Measurements from ENCODE around the gene CACNG3.
"Not testable (repeated sequence)": the region's sequence is repeated elsewhere in the genome, so short reads cannot be mapped to it uniquely, and the experiment has no call there.

Gene CACNG3

DNA sequence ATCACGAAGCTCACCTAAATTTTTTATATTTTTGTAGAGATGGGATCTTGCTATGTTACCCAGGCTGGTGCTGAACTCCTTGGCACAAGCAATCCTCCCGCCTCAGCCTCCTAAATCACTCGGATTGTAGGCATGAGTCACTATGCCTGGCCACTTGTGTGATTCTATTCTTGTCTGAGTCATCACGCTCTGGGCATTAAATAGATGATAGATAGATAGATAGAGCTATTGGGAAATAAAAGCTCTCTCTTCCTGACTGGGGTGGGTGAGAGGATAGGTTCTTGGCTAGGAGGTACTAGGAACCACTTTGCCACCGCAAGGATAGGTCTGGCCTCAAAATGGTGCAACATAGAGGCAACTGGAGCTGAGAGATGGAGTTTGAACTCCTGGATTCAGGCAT lies 21.4 kb upstream of the CACNG3 start:
- H3K9me3 ChIP-seq (ENCODE audit: control insufficient read depth, low read length), result no peaks in the 10 kb centered on the region
- WGBS, 2 experiments, result 96 to 98% methylated on average over 5 of the region's 5 CpGs
- no peak overlapping the region for H3K27ac ChIP-seq (ENCODE audit: insufficient read depth, low read depth, low read length, poor library complexity, severe bottlenecking)
- H3K27me3 ChIP-seq (ENCODE audit: control insufficient read depth, insufficient read depth, low read length, poor library complexity, severe bottlenecking), result no peaks in the 10 kb centered on the region
- H3K36me3 ChIP-seq (ENCODE audit: control insufficient read depth, insufficient read depth, low read length), result no peaks in the 10 kb centered on the region
- no peak overlapping the region for H3K4me3 ChIP-seq (ENCODE audit: insufficient read depth, low read depth, low read length)
- H3K4me1 ChIP-seq (ENCODE audit: control insufficient read depth, insufficient read depth, low read length), result no peaks in the 10 kb centered on the region

DNA sequence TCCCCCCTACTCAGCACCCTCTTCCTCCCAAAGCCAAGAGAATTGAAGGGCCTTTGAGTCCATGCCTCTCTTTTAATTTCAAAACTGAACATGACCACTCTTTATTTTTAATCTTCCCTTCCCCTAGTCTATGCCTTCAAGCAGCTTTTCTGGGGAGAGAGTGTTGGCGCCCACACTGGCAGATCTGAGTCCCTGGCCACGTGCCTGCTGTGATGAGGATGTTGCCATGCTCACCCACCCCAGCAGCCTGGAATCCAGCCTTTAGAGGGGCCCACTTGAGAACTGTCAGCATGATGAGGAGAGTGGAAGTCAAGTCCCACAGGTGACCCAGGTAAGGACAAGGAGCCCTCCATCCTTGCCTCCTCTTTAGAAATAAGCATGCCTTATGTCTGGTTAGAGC lies 20.3 kb upstream of the CACNG3 start:
- Histone ChIP-seq H3K4me3 (ENCODE audit: insufficient read depth, low read depth, low read length) (no peak overlapping the region), H3K27ac (ENCODE audit: insufficient read depth, low read depth, low read length, poor library complexity, severe bottlenecking) (no peak overlapping the region), H3K36me3 (ENCODE audit: control insufficient read depth, insufficient read depth, low read length) (no peaks in the 10 kb centered on the region), H3K27me3 (ENCODE audit: control insufficient read depth, insufficient read depth, low read length, poor library complexity, severe bottlenecking) (no peaks in the 10 kb centered on the region), H3K9me3 (ENCODE audit: control insufficient read depth, low read length) (no peaks in the 10 kb centered on the region), H3K4me1 (ENCODE audit: control insufficient read depth, insufficient read depth, low read length) (no peaks in the 10 kb centered on the region)
- WGBS, 2 experiments, result 78 to 86% methylated on average over 2 of the region's 2 CpGs

DNA sequence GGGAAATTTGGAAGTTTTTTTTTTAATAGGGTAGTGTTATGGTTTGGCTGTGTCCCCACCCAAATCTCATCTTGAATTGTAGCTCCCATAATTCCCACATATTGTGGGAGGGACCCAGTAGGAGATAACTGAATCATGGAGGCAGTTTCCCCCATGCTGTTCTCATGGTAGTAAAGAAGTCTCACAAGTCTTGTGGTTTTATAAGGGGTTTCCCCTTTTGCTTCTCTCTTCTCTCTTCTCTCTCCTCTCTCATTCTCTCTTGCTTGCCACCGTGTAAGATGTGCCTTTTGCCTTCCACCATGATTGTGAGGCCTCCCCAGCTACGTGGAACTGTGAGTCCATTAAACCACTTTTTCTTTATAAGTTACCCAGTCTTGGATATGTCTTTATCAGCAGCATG lies 17.3 kb upstream of the CACNG3 start:
- H3K36me3 ChIP-seq (ENCODE audit: control insufficient read depth, insufficient read depth, low read length); H3K4me3 ChIP-seq (ENCODE audit: insufficient read depth, low read depth, low read length); H3K27me3 ChIP-seq (ENCODE audit: control insufficient read depth, insufficient read depth, low read length, poor library complexity, severe bottlenecking); H3K9me3 ChIP-seq (ENCODE audit: control insufficient read depth, low read length); H3K4me1 ChIP-seq (ENCODE audit: control insufficient read depth, insufficient read depth, low read length); H3K27ac ChIP-seq (ENCODE audit: insufficient read depth, low read depth, low read length, poor library complexity, severe bottlenecking): not testable (repeated sequence)
- 85 to 86% methylated on average over 2 of the region's 2 CpGs for WGBS, 2 experiments

DNA sequence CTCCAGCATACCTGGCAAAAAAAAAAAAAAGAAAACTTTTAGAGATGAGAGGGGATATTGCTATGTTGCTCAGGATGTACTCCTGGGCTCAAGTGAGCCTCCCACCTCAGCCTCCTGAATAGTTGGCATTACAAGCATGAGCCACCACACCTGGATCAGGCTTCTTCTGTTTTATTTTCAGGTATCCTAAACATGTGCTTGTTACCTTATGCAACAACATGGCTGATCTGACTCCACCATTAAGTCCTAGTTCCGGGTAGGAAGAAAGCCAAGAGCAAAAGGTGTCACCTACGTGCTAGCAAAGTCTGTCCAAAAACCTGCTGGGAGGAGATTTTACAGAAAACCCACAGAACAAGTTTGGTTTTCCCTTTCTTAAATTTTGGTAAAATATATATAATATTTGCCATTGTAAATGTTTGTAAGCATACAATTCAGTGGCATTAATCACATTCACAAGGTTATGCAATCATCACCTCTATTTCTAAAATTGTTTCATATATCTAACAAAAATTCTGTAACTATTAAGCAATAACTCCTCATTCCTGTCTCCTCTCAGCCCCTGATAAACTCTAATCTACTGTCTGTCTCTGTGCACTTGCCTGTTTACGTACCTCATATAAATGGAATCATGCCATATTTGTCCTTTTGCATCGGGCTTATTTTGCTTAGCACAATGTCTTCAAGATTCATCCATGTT lies 9.1 kb upstream of the CACNG3 start:
- Histone ChIP-seq H3K4me3 (ENCODE audit: insufficient read depth, low read depth, low read length) (no peak overlapping the region), H3K27ac (ENCODE audit: insufficient read depth, low read depth, low read length, poor library complexity, severe bottlenecking) (no peak overlapping the region), H3K9me3 (ENCODE audit: control insufficient read depth, low read length) (no peaks in the 10 kb centered on the region), H3K4me1 (ENCODE audit: control insufficient read depth, insufficient read depth, low read length) (no peaks in the 10 kb centered on the region), H3K36me3 (ENCODE audit: control insufficient read depth, insufficient read depth, low read length) (no peaks in the 10 kb centered on the region), H3K27me3 (ENCODE audit: control insufficient read depth, insufficient read depth, low read length, poor library complexity, severe bottlenecking) (no peaks in the 10 kb centered on the region)
- 95 to 97% methylated on average over 4 of the region's 4 CpGs for WGBS, 2 experiments

DNA sequence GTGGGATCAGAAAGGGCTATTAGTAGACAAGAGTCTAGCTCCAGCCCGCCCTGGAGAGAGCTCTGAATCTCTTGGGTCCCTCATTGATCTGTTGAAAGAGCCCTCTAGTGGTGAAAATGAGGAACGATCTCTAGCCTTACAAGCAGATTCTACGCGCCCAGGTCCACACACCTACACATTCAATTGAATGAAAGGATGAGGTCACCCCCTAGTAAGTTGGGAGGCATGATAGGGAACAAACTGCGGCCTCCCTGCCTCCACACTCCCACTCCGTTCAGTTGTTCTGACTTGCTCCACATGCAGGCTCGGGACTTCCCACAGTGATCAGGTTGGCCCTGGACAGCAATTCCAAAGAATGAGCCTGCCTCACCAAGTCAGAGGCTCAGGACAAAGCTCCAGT lies 2.9 kb upstream of the CACNG3 start:
- WGBS, 2 experiments, result 8 to 17% methylated on average over 7 of the region's 7 CpGs
- Histone ChIP-seq H3K9me3 (ENCODE audit: control insufficient read depth, low read length) (no peaks in the 10 kb centered on the region), H3K27ac (ENCODE audit: insufficient read depth, low read depth, low read length, poor library complexity, severe bottlenecking) (no peak overlapping the region), H3K36me3 (ENCODE audit: control insufficient read depth, insufficient read depth, low read length) (no peaks in the 10 kb centered on the region), H3K4me3 (ENCODE audit: insufficient read depth, low read depth, low read length) (no peak overlapping the region), H3K27me3 (ENCODE audit: control insufficient read depth, insufficient read depth, low read length, poor library complexity, severe bottlenecking) (peaks cover 48% of the 10 kb centered on the region), H3K4me1 (ENCODE audit: control insufficient read depth, insufficient read depth, low read length) (peaks cover 4% of the 10 kb centered on the region)

DNA sequence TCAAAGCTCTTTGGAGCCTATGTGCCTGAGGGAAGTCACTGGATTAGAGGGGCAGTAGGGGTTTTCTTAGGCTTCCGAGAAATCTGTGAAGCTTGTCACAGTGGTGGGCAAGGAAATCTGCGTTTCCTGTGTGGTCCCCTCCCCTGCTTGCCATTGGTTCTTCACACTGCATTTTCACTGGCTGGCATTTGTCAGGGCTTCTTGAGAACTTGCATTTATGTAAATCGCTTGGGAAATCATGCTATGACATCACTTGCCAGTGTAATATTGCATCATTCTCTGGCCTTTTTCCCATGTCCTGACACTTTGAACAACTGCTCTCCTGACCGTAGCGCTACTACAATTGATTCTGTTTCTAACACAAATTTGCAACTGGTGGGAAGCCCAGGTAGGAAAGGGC lies 1.8 kb downstream of the CACNG3 start:
- no peak overlapping the region for H3K27ac ChIP-seq (ENCODE audit: insufficient read depth, low read depth, low read length, poor library complexity, severe bottlenecking)
- H3K4me1 ChIP-seq (ENCODE audit: control insufficient read depth, insufficient read depth, low read length), result peaks cover 4% of the 10 kb centered on the region
- H3K9me3 ChIP-seq (ENCODE audit: control insufficient read depth, low read length), result no peaks in the 10 kb centered on the region
- WGBS, 2 experiments, result 64 to 66% methylated on average over 5 of the region's 5 CpGs
- H3K36me3 ChIP-seq (ENCODE audit: control insufficient read depth, insufficient read depth, low read length), result no peaks in the 10 kb centered on the region
- H3K4me3 ChIP-seq (ENCODE audit: insufficient read depth, low read depth, low read length), result no peak overlapping the region
- peaks cover 53% of the 10 kb centered on the region for H3K27me3 ChIP-seq (ENCODE audit: control insufficient read depth, insufficient read depth, low read length, poor library complexity, severe bottlenecking)

DNA sequence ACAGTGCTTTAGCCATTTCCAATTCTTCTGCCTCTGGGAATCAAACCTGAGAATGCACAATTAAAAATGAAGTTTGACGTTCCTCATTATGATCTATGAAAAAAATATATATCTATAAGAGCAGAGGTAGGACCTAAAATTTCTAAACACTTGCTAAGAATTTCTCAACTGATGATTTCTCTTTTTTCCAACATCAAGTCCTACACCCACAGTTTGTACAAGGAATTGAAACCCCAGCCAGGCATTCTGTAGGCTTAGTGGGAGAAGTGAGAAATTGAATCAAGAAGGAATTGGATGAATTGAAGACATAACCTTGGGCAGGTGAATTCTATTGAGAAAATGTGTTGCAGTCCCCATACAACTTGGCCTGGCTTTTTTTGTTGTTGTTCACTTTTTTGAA lies 2.7 kb downstream of the CACNG3 start:
- Histone ChIP-seq H3K4me3 (ENCODE audit: insufficient read depth, low read depth, low read length) (no peak overlapping the region), H3K36me3 (ENCODE audit: control insufficient read depth, insufficient read depth, low read length) (no peaks in the 10 kb centered on the region), H3K9me3 (ENCODE audit: control insufficient read depth, low read length) (no peaks in the 10 kb centered on the region), H3K27ac (ENCODE audit: insufficient read depth, low read depth, low read length, poor library complexity, severe bottlenecking) (no peak overlapping the region), H3K27me3 (ENCODE audit: control insufficient read depth, insufficient read depth, low read length, poor library complexity, severe bottlenecking) (peaks cover 49% of the 10 kb centered on the region), H3K4me1 (ENCODE audit: control insufficient read depth, insufficient read depth, low read length) (peaks cover 4% of the 10 kb centered on the region)
- no CpG with 5 or more reads among the region's 1 CpG for WGBS, 2 experiments

DNA sequence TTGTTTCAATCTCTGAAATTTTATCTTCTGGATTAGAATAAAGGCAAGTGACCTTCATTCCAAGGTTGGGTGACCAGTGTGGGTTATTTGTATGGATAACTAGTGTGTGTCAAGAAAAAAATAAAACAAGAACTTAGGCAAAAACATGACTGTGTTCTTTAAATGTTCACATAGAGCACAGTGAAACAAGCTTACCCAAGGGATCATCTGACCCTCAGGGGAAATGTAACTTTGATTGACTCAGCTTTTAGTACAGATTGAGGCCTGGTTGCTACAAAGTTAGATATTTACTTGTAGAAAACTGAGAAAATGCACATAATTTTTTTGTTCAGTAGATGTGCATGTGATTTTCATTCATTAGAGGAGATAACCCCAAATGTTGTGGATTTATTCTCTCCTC lies 6.7 kb downstream of the CACNG3 start:
- Histone ChIP-seq H3K27ac (ENCODE audit: insufficient read depth, low read depth, low read length, poor library complexity, severe bottlenecking) (no peak overlapping the region), H3K9me3 (ENCODE audit: control insufficient read depth, low read length) (no peaks in the 10 kb centered on the region), H3K4me1 (ENCODE audit: control insufficient read depth, insufficient read depth, low read length) (no peaks in the 10 kb centered on the region), H3K4me3 (ENCODE audit: insufficient read depth, low read depth, low read length) (no peak overlapping the region), H3K36me3 (ENCODE audit: control insufficient read depth, insufficient read depth, low read length) (no peaks in the 10 kb centered on the region), H3K27me3 (ENCODE audit: control insufficient read depth, insufficient read depth, low read length, poor library complexity, severe bottlenecking) (peaks cover 9% of the 10 kb centered on the region)

DNA sequence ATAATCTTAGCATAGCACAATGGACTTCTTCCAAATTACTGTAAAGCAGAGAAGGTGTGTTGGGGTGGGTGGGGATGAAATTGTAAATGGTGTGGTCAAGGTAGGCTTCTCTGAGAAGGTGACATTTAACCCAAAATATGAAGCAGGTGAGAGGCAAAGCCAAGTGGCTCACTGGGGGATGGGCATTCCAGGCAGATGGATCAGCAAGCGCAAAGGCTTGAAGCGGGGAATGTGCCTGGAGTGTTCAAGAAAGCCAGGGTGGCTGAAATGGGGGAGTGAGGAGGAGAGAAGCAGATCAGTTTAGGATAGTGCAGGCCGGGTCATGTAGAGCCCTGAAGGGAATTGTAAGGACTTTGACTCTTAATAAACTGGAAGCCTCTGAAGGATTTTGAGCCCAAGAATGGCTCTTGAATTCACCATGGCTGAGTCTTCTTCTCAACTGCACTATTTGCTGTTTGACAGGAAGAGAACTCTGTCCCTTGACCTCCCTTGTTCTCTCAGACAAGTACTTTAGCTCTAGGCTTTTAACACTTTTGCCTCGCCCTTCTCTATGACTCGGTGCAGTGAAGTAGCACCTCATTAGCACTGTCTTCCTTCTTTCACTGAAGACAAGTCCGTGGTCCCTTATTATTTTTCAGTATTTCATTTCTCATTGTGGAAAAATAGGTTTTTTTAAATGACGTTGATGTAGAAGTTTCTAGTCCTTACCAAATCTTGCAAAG lies 14.7 kb downstream of the CACNG3 start:
- Histone ChIP-seq H3K4me3 (ENCODE audit: insufficient read depth, low read depth, low read length) (no peak overlapping the region), H3K27me3 (ENCODE audit: control insufficient read depth, insufficient read depth, low read length, poor library complexity, severe bottlenecking) (no peaks in the 10 kb centered on the region), H3K9me3 (ENCODE audit: control insufficient read depth, low read length) (no peaks in the 10 kb centered on the region), H3K4me1 (ENCODE audit: control insufficient read depth, insufficient read depth, low read length) (peaks cover 7% of the 10 kb centered on the region), H3K27ac (ENCODE audit: insufficient read depth, low read depth, low read length, poor library complexity, severe bottlenecking) (no peak overlapping the region), H3K36me3 (ENCODE audit: control insufficient read depth, insufficient read depth, low read length) (no peaks in the 10 kb centered on the region)
- WGBS, 2 experiments, result 77 to 85% methylated on average over 6 to 7 of the region's 7 CpGs

DNA sequence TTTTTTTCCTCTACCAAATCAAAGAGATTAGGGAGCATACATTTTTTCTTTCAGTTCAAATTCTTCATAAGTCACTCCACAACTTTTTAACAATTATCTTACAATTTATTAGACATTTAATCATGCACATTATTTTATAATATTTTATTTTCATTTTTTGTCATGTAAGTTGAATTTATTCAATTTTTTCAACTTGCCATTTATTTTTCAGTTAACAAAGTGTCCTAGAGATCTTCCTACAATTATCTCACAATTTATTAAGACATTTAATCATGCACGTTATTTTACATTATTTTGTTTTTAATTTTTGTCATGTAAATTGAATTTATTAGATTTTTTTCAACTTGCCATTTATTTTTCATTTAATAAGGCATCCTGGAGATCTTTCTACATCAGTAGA lies 16.2 kb downstream of the CACNG3 start:
- no peak overlapping the region for H3K27ac ChIP-seq (ENCODE audit: insufficient read depth, low read depth, low read length, poor library complexity, severe bottlenecking)
- no peaks in the 10 kb centered on the region for H3K9me3 ChIP-seq (ENCODE audit: control insufficient read depth, low read length)
- no peaks in the 10 kb centered on the region for H3K36me3 ChIP-seq (ENCODE audit: control insufficient read depth, insufficient read depth, low read length)
- no peak overlapping the region for H3K4me3 ChIP-seq (ENCODE audit: insufficient read depth, low read depth, low read length)
- no peaks in the 10 kb centered on the region for H3K27me3 ChIP-seq (ENCODE audit: control insufficient read depth, insufficient read depth, low read length, poor library complexity, severe bottlenecking)
- peaks cover 7% of the 10 kb centered on the region for H3K4me1 ChIP-seq (ENCODE audit: control insufficient read depth, insufficient read depth, low read length)
- no CpG with 5 or more reads among the region's 1 CpG for WGBS, 2 experiments
